Naive thymus-derived CD4-positive, alpha-beta T cell (primary cell): Measurements from ENCODE around the gene HSPB6. TPM values are rescaled to one million over a fixed set of nuclear protein-coding genes. Genes with fewer than 3 reads are reported as not detected.

ENCODE experiments used
- ATAC-seq: fragments of 150-1000 bp; cut with Tn5 transposase; 2 replicates; pipeline ENCODE4 v1.10.0; 2021; ENCODE audit warnings: mild to moderate bottlenecking, moderate library complexity
- CTCF ChIA-PET: fragments of 350-600 bp; sonication (Branson Sonifier 250); formaldehyde crosslinking; loops from one replicate; lab custom pipeline; 2021; ENCODE audit warnings: antibody characterized with exemption; lab: Charles Lee
- POLR2A ChIA-PET: fragments of 350-600 bp; sonication (Branson Sonifier 250); formaldehyde crosslinking; loops from one replicate; lab custom pipeline; 2021; ENCODE audit warnings: antibody characterized with exemption, inconsistent platforms; lab: Charles Lee
- DNase-seq, 9 donors: peaks; one replicate each; pipeline versions ENCODE4 v3.0.0 to v3.0.0-alpha.2; 2020 to 2022; ENCODE audit warnings: mixed read lengths in 1 of 9
- H3K27ac ChIP-seq: one replicate; pipeline ENCODE4 v1.7.0; 2013; ENCODE audit warnings: mild to moderate bottlenecking, low read depth, low read length, moderate library complexity
- H3K27me3 ChIP-seq, 2 donors: one replicate each; pipeline ENCODE4 v1.7.0; 2013; ENCODE audit warnings: low read length in 2 of 2, mild to moderate bottlenecking in 2 of 2, moderate library complexity in 2 of 2; ENCODE audit not compliant: control insufficient read depth in 2 of 2, insufficient read depth in 2 of 2
- H3K36me3 ChIP-seq, 3 experiments: 1 replicate in 2 of 3; 2 replicates in 1 of 3; pipeline ENCODE4 v1.7.0; 2013; ENCODE audit warnings: low read length in 3 of 3, mild to moderate bottlenecking in 3 of 3, moderate library complexity in 1 of 3; ENCODE audit not compliant: insufficient read depth in 3 of 3, control insufficient read depth in 2 of 3
- H3K4me1 ChIP-seq, 2 donors: one replicate each; pipeline ENCODE4 v1.7.0; 2013; ENCODE audit warnings: low read length in 2 of 2, mild to moderate bottlenecking in 2 of 2, moderate library complexity in 1 of 2; ENCODE audit not compliant: control insufficient read depth in 2 of 2, insufficient read depth in 2 of 2
- H3K4me3 ChIP-seq: 2 replicates; pipeline ENCODE4 v1.7.0; 2013; ENCODE audit warnings: mild to moderate bottlenecking, low read length
- H3K9me3 ChIP-seq, 3 experiments: 1 replicate in 2 of 3; 2 replicates in 1 of 3; pipeline ENCODE4 v1.7.0; 2013; ENCODE audit warnings: low read length in 3 of 3; ENCODE audit not compliant: control insufficient read depth in 2 of 3
- H3K27ac Mint-ChIP-seq, 9 donors: one replicate each; pipeline ENCODE4 v1.8.0; 2020 to 2022; ENCODE audit warnings: mixed read lengths in 9 of 9, mild to moderate bottlenecking in 8 of 9, moderate library complexity in 5 of 9, inconsistent platforms in 2 of 9
- H3K27me3 Mint-ChIP-seq, 5 donors: one replicate each; pipeline ENCODE4 v1.8.0; 2021 to 2022; ENCODE audit warnings: mixed read lengths in 5 of 5, mild to moderate bottlenecking in 1 of 5
- H3K36me3 Mint-ChIP-seq, 5 donors: one replicate each; pipeline ENCODE4 v1.8.0; 2020 to 2022; ENCODE audit warnings: mixed read lengths in 5 of 5, mild to moderate bottlenecking in 3 of 5, inconsistent platforms in 1 of 5
- H3K4me1 Mint-ChIP-seq, 7 donors: one replicate each; pipeline ENCODE4 v1.8.0; 2020 to 2022; ENCODE audit warnings: mixed read lengths in 7 of 7, mild to moderate bottlenecking in 3 of 7, inconsistent platforms in 1 of 7
- H3K4me3 Mint-ChIP-seq, 10 donors: one replicate each; pipeline ENCODE4 v1.8.0; 2020 to 2022; ENCODE audit warnings: mild to moderate bottlenecking in 10 of 10, mixed read lengths in 10 of 10, moderate library complexity in 6 of 10, inconsistent platforms in 2 of 10
- H3K9me3 Mint-ChIP-seq, 11 donors: one replicate each; pipeline ENCODE4 v1.8.0; 2020 to 2022; ENCODE audit warnings: mixed read lengths in 11 of 11, mild to moderate bottlenecking in 4 of 11, inconsistent platforms in 1 of 11, moderate library complexity in 1 of 11
- intact Hi-C, 2 donors: fragments of 100-400 bp; cut with micrococcal nuclease; formaldehyde crosslinking; loops; one replicate each; pipeline ENCODE4 v1.15.1; 2023
- polyA plus RNA-seq, 2 donors: library from polyadenylated mRNA; unstranded; fragments of 300-500 nt; fragmentation: Illumina TruSeq; gene quantifications; one replicate each; pipeline ENCODE4 v1.2.3, GENCODE V29; 2021
- total RNA-seq, 6 experiments: library from RNA in 5 of 6; stranded (reverse) in 5 of 6; gene quantifications; 1 replicate in 5 of 6; 2 replicates in 1 of 6; pipeline ENCODE4 v1.2.3 and lab custom pipeline; 2021 to 2026

The HSPB6 gene
- total and polyA plus RNA-seq, 7 experiments from 2014 or later = 0.22 TPM; not detected in 6

DNA sequence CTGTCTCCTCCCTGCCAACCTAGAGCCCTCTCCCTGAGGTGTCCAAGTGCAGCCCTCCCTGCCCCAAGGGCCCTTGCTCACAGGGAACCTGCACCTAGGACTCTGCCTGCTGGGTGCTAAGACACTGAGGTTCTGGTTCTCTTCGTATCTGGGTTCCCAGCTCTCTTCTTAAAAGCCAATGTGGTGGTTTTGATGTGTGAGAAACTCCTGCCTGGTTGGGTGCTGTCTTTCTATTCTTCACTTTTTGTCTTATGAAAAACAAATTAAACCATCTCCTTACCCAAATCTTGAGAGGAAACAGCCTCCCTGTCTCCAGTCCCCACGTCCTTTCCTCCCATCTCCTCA lies 43.4 kb downstream of the HSPB6 start:
- peak in 4 of 9 donors; percentile 14 to 59 (median 24) for DNase-seq
- H3K27ac ChIP-seq = peak overlapping the region; percentile 56
- CTCF ChIA-PET = interaction anchor here (0.6 to 3.2 kb wide), 3 partner anchors 11 to 19 kb away, joined by 4 to 11 read pairs (median 4); no protein-coding TSS in a partner anchor

DNA sequence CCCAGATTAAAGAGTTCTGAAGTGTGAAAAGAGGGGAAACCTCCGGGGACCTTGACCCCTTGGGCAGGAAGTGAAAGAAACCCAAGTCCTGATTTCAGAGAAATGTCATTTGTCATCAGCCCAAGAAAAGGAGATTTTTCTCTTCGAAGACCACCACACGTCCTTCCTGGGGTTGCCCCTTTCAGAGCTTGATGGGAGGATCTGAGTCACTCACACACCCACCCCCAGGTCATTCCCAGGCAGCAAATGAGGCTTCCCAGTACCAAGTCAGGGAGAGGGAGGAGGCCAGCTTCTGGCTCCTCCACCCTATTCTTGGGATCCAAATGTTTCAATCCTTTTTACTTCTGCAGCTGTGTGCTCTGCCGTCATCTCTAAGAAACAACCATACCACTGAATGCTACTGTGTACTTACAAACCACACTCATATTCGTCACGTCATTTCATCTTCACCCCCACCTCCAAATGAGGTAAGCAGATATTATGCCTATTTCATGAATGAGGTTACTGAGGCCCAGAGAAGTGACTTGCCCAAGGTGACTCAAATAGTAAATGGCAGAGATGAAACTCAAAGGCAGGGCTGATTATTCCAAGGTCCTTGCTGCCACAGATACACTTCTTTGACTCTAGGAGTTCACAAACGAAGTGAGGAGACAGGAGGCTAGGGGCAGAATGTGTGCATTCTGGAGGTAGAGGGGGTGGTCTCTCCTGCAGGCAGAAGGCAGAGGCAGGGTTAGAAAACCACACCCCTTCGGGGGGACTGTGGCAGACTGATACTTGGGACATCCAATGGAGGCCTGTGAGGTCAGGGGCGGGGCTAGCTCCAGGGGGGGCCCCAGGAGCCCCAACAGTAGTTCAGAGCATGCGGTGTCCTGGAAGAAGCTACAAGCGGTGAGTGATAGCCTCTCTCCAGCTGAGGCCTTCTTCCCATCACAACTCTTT lies 44.0 kb downstream of the HSPB6 start:
- Histone ChIP-seq H3K4me3 (peak overlapping the region; percentile 23), H3K27me3 (no peaks in the 10 kb centered on the region), H3K9me3 (no peaks in the 10 kb centered on the region), H3K36me3 (no peaks in the 10 kb centered on the region), H3K4me1 (peaks cover 27 to 55% of the 10 kb centered on the region in 2 donors), H3K27ac (peak overlapping the region; percentile 56)
- H3K4me1 Mint-ChIP-seq = peaks cover 40 to 67% (median 50%) of the 10 kb centered on the region in 7 donors
- ATAC-seq (no peak), DNase-seq (peak in 2 of 9 donors; percentile 51 to 79)
- no peaks in the 10 kb centered on the region for H3K9me3 Mint-ChIP-seq
- no peaks in the 10 kb centered on the region for H3K27me3 Mint-ChIP-seq
- peak overlapping the region in 9 of 10 donors; percentile 23 to 97 (median 60) for H3K4me3 Mint-ChIP-seq
- peaks cover 0 to 10% (median 0%) of the 10 kb centered on the region in 5 donors for H3K36me3 Mint-ChIP-seq
- POLR2A ChIA-PET = interaction anchor here (0.7 to 3.9 kb wide), 5 partner anchors 11 to 30 kb away, joined by 3 to 20 read pairs (median 4); no protein-coding TSS in a partner anchor
- CTCF ChIA-PET = interaction anchor here (0.6 to 3.2 kb wide), 3 partner anchors 11 to 18 kb away, joined by 4 to 11 read pairs (median 4); no protein-coding TSS in a partner anchor
- intact Hi-C loops = no loop called here
- H3K27ac Mint-ChIP-seq = peak overlapping the region; percentile 4 to 97 (median 75)

More for the DNA sequence above, 43.4 kb downstream of the HSPB6 start:
- Mint-ChIP-seq H3K9me3 (no peaks in the 10 kb centered on the region), H3K27ac (peak overlapping the region in 8 of 9 donors; percentile 26 to 97 (median 74)), H3K36me3 (peaks cover 0 to 10% (median 0%) of the 10 kb centered on the region in 5 donors), H3K27me3 (no peaks in the 10 kb centered on the region), H3K4me3 (peak overlapping the region in 9 of 10 donors; percentile 9 to 97 (median 60)), H3K4me1 (peaks cover 40 to 67% (median 51%) of the 10 kb centered on the region in 7 donors)
- Histone ChIP-seq H3K4me3 (peak overlapping the region; percentile 23), H3K9me3 (no peaks in the 10 kb centered on the region), H3K27me3 (no peaks in the 10 kb centered on the region), H3K4me1 (peaks cover 27 to 55% of the 10 kb centered on the region in 2 donors), H3K36me3 (no peaks in the 10 kb centered on the region)
- no peak for ATAC-seq
- intact Hi-C loops = no loop called here
- POLR2A ChIA-PET = interaction anchor here (0.7 to 3.9 kb wide), 4 partner anchors 11 to 27 kb away, joined by 3 to 20 read pairs (median 6); no protein-coding TSS in a partner anchor

DNA sequence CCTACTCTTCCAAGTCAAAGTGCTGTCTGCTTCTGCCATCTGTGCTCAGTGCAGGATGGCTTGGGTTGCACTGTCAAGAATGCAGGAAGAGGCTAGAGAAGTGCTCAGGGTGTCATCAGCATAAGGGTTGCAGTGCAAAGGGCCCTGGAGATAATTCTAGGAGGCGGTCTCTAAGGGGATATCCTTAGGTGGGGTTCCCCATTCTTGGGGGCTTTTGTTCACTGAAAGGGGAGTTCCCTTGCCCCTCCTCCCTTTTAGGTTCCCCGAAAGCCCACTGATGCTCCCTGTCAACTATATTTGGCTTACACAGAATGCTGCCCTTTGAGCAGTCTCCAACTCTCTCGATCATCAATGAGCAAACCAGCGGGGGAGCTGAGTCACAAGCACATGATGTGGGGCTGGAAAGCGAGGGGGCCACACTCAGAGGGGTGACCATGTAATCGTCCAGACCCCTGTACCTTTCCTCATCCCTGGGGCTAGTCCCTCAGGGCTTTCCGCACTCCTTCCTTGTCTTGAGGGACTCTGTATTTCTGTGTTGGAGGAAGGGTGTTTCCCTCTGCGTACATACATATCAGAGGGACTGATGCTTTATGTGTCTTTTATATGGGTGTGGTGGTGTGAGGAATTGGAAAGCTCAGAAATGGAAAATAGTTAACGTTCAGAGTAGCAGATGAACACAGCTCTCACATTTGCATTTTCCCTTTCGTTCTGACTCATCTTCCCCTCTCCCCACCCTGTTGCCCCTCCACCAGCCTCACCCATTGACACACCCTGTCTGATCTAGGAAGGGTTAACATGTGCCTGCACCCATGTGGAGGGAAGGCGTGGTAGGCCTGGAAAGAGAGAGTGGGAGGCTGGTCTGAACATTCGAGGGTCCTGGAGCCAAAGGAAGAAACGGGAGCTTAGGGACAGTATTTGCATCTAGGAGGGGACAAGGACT lies 45.8 kb downstream of the HSPB6 start:
- no peaks in the 10 kb centered on the region for H3K9me3 Mint-ChIP-seq
- Histone ChIP-seq H3K27me3 (no peaks in the 10 kb centered on the region), H3K27ac (no peak overlapping the region), H3K9me3 (no peaks in the 10 kb centered on the region), H3K36me3 (no peaks in the 10 kb centered on the region), H3K4me3 (no peak overlapping the region), H3K4me1 (peaks cover 24 to 50% of the 10 kb centered on the region in 2 donors)
- peak overlapping the region in 3 of 9 donors; percentile 39 to 97 (median 66) for H3K27ac Mint-ChIP-seq
- DNase-seq (peak in 1 of 9 donors; percentile 70), ATAC-seq (no peak)
- peak overlapping the region in 3 of 10 donors; percentile 13 to 79 (median 51) for H3K4me3 Mint-ChIP-seq
- POLR2A ChIA-PET = interaction anchor here (0.5 to 3.9 kb wide), 4 partner anchors 9 to 45 kb away, joined by 3 to 20 read pairs (median 4); partner anchors contain the start of gene HSPB6
- CTCF ChIA-PET = interaction anchor here (0.7 to 1.7 kb wide), 2 partner anchors 11 to 367 kb away, joined by 3 to 4 read pairs; no protein-coding TSS in a partner anchor
- H3K27me3 Mint-ChIP-seq = no peaks in the 10 kb centered on the region
- intact Hi-C loops = loop anchor here in 1 of 2 donors (1.0 kb wide), 1 partner anchor 9 kb away; no protein-coding TSS in a partner anchor
- H3K36me3 Mint-ChIP-seq = peaks cover 0 to 5% (median 0%) of the 10 kb centered on the region in 5 donors
- peaks cover 31 to 61% (median 42%) of the 10 kb centered on the region in 7 donors for H3K4me1 Mint-ChIP-seq

DNA sequence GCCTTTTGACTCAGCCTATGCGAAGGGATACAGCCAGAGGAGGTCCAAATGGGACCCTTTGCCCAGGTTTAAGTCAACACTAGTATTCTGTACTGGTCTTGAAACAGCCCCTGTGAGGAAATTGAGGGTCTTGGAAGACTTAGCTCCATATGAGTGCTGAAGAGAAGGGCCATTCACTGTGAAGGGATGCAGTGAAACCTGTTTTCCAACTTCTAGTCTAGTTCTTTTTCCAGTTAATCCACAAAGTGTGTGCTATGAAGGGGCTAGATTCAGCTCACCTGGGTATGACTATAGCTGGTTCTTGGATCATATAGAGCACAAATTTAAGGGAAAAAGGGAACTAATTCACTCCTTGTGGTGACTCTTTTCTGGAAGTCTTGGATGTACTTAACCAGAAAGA lies 48.4 kb downstream of the HSPB6 start:
- Mint-ChIP-seq H3K27ac (peak overlapping the region in 1 of 9 donors; percentile 9), H3K4me3 (no peak overlapping the region), H3K4me1 (peaks cover 13 to 35% (median 19%) of the 10 kb centered on the region in 7 donors), H3K36me3 (peaks cover 0 to 1% (median 0%) of the 10 kb centered on the region in 5 donors), H3K9me3 (no peaks in the 10 kb centered on the region), H3K27me3 (no peaks in the 10 kb centered on the region)
- ChIA-PET CTCF (interaction anchor here (0.6 to 1.3 kb wide), 2 partner anchors 14 to 204 kb away, joined by 3 to 4 read pairs; no protein-coding TSS in a partner anchor), POLR2A (interaction anchor here (1.1 kb wide), 2 partner anchors 13 to 36 kb away, joined by 3 read pairs; no protein-coding TSS in a partner anchor)
- ATAC-seq = no peak
- Histone ChIP-seq H3K4me3 (no peak overlapping the region), H3K4me1 (peaks cover 10 to 28% of the 10 kb centered on the region in 2 donors), H3K9me3 (no peaks in the 10 kb centered on the region), H3K27me3 (no peaks in the 10 kb centered on the region), H3K36me3 (no peaks in the 10 kb centered on the region), H3K27ac (no peak overlapping the region)
- intact Hi-C loops = no loop called here
- DNase-seq = no peak

Other genes starting within 250 kb of the HSPB6 start
- under 1 TPM in 2 of 5 experiments, not detected in 3; 0.54 to 0.76 TPM for gene DMKN, start 243.4 kb downstream of the HSPB6 start, total RNA-seq
- not detected for gene DMKN, start 243.4 kb downstream of the HSPB6 start, polyA plus RNA-seq
- gene SBSN, start 228.7 kb downstream of the HSPB6 start, total RNA-seq = not detected
- gene SBSN, start 228.7 kb downstream of the HSPB6 start, polyA plus RNA-seq = not detected
- gene GAPDHS, start 223.6 kb downstream of the HSPB6 start, total RNA-seq = not detected
- not detected for gene GAPDHS, start 223.6 kb downstream of the HSPB6 start, polyA plus RNA-seq
- 10 to 100 TPM; 24.7 to 54.0 (median 34.6) TPM for gene TMEM147, start 211.4 kb downstream of the HSPB6 start, total RNA-seq
- gene TMEM147, start 211.4 kb downstream of the HSPB6 start, polyA plus RNA-seq = 100 to 1,000 TPM; 143 to 154 TPM
- gene ATP4A, start 193.4 kb downstream of the HSPB6 start, total RNA-seq = not detected
- gene ATP4A, start 193.4 kb downstream of the HSPB6 start, polyA plus RNA-seq = not detected
- gene PMIS2, start 170.9 kb downstream of the HSPB6 start, total RNA-seq = not detected
- gene PMIS2, start 170.9 kb downstream of the HSPB6 start, polyA plus RNA-seq = not detected
- 10 to 100 TPM; 23.6 to 40.0 (median 28.4) TPM for gene HAUS5, start 144.3 kb downstream of the HSPB6 start, total RNA-seq
- 1 to 10 TPM; 7.6 TPM for gene HAUS5, start 144.3 kb downstream of the HSPB6 start, polyA plus RNA-seq
- 10 to 100 TPM; 39.0 to 98.2 (median 51.3) TPM for gene RBM42, start 128.0 kb downstream of the HSPB6 start, total RNA-seq
- 10 to 100 TPM; 48.7 to 49.8 TPM for gene RBM42, start 128.0 kb downstream of the HSPB6 start, polyA plus RNA-seq
- gene ETV2, start 115.3 kb downstream of the HSPB6 start, total RNA-seq = under 1 TPM in 3 of 5 experiments, not detected in 2; 0.56 to 0.71 (median 0.70) TPM
- gene ETV2, start 115.3 kb downstream of the HSPB6 start, polyA plus RNA-seq = under 1 TPM; 0.61 to 0.89 TPM
- gene COX6B1, start 108.7 kb downstream of the HSPB6 start, total RNA-seq = 100 to 1,000 TPM; 172 to 464 (median 232) TPM
- 100 to 1,000 TPM; 819 to 873 TPM for gene COX6B1, start 108.7 kb downstream of the HSPB6 start, polyA plus RNA-seq
- 1 to 10 TPM in 1 of 5 experiments, under 1 TPM in 1, not detected in 3; 0.41 to 1.3 TPM for gene UPK1A, start 90.5 kb downstream of the HSPB6 start, total RNA-seq
- gene UPK1A, start 90.5 kb downstream of the HSPB6 start, polyA plus RNA-seq = not detected
- 10 to 100 TPM in 1 of 5 experiments, 1 to 10 TPM in 1, under 1 TPM in 2, not detected in 1; 0.35 to 41.6 (median 1.0) TPM for gene ZBTB32, start 52.5 kb downstream of the HSPB6 start, total RNA-seq
- not detected for gene ZBTB32, start 52.5 kb downstream of the HSPB6 start, polyA plus RNA-seq
- gene KMT2B, start 39.0 kb downstream of the HSPB6 start, total RNA-seq = 10 to 100 TPM; 64.2 to 79.8 (median 77.3) TPM
- 1 to 10 TPM in 1 of 2 donors, under 1 TPM in 1; 0.60 to 3.2 TPM for gene KMT2B, start 39.0 kb downstream of the HSPB6 start, polyA plus RNA-seq
- gene IGFLR1, start 14.6 kb downstream of the HSPB6 start, total RNA-seq = 100 to 1,000 TPM in 2 of 5 experiments, 10 to 100 TPM in 3; 61.4 to 113 (median 62.8) TPM
- 100 to 1,000 TPM in 1 of 2 donors, 10 to 100 TPM in 1; 99.5 to 107 TPM for gene IGFLR1, start 14.6 kb downstream of the HSPB6 start, polyA plus RNA-seq
- gene U2AF1L4, start 11.6 kb downstream of the HSPB6 start, total RNA-seq = 10 to 100 TPM; 33.7 to 86.8 (median 68.6) TPM
- gene U2AF1L4, start 11.6 kb downstream of the HSPB6 start, polyA plus RNA-seq = 10 to 100 TPM; 75.7 to 89.7 TPM
- gene PSENEN, start 11.4 kb downstream of the HSPB6 start, total RNA-seq = 10 to 100 TPM; 20.4 to 50.9 (median 26.3) TPM
- 10 to 100 TPM; 49.0 to 79.1 TPM for gene PSENEN, start 11.4 kb downstream of the HSPB6 start, polyA plus RNA-seq
- gene LIN37, start 8.5 kb downstream of the HSPB6 start, total RNA-seq = 10 to 100 TPM in 4 of 5 experiments, 1 to 10 TPM in 1; 7.9 to 33.1 (median 18.9) TPM
- gene LIN37, start 8.5 kb downstream of the HSPB6 start, polyA plus RNA-seq = 10 to 100 TPM in 1 of 2 donors, 1 to 10 TPM in 1; 6.7 to 20.6 TPM
- gene PROSER3, start 1.1 kb upstream of the HSPB6 start, total RNA-seq = 10 to 100 TPM; 34.0 to 47.3 (median 39.7) TPM
- 1 to 10 TPM; 5.4 to 6.8 TPM for gene PROSER3, start 1.1 kb upstream of the HSPB6 start, polyA plus RNA-seq
- 10 to 100 TPM; 15.3 to 55.5 (median 23.4) TPM for gene ARHGAP33, start 18.5 kb upstream of the HSPB6 start, total RNA-seq
- gene ARHGAP33, start 18.5 kb upstream of the HSPB6 start, polyA plus RNA-seq = 1 to 10 TPM in 1 of 2 donors, under 1 TPM in 1; 0.09 to 1.0 TPM
- gene PRODH2, start 55.8 kb upstream of the HSPB6 start, total RNA-seq = not detected
- gene PRODH2, start 55.8 kb upstream of the HSPB6 start, polyA plus RNA-seq = not detected
- under 1 TPM in 2 of 5 experiments, not detected in 3; 0.30 to 0.51 TPM for gene NPHS1, start 95.5 kb upstream of the HSPB6 start, total RNA-seq
- gene NPHS1, start 95.5 kb upstream of the HSPB6 start, polyA plus RNA-seq = not detected
- 1 to 10 TPM in 1 of 5 experiments, under 1 TPM in 2, not detected in 2; 0.16 to 1.3 (median 0.29) TPM for gene KIRREL2, start 99.9 kb upstream of the HSPB6 start, total RNA-seq
- gene KIRREL2, start 99.9 kb upstream of the HSPB6 start, polyA plus RNA-seq = not detected
- 1 to 10 TPM in 1 of 5 experiments, not detected in 4; 2.4 TPM for gene APLP1, start 111.5 kb upstream of the HSPB6 start, total RNA-seq
- not detected for gene APLP1, start 111.5 kb upstream of the HSPB6 start, polyA plus RNA-seq
- 100 to 1,000 TPM in 1 of 5 experiments, 10 to 100 TPM in 4; 47.8 to 116 (median 57.0) TPM for gene NFKBID, start 143.5 kb upstream of the HSPB6 start, total RNA-seq
- 1 to 10 TPM; 2.4 to 6.5 TPM for gene NFKBID, start 143.5 kb upstream of the HSPB6 start, polyA plus RNA-seq
- gene HCST, start 145.5 kb upstream of the HSPB6 start, total RNA-seq = 100 to 1,000 TPM in 3 of 5 experiments, 10 to 100 TPM in 2; 57.4 to 117 (median 113) TPM
- 100 to 1,000 TPM; 879 to 895 TPM for gene HCST, start 145.5 kb upstream of the HSPB6 start, polyA plus RNA-seq
- 100 to 1,000 TPM in 1 of 5 experiments, 10 to 100 TPM in 3, not detected in 1; 15.1 to 428 (median 35.6) TPM for gene TYROBP, start 151.3 kb upstream of the HSPB6 start, total RNA-seq
- gene TYROBP, start 151.3 kb upstream of the HSPB6 start, polyA plus RNA-seq = 1 to 10 TPM; 2.3 to 3.7 TPM
- gene LRFN3, start 179.3 kb upstream of the HSPB6 start, total RNA-seq = 10 to 100 TPM in 3 of 5 experiments, 1 to 10 TPM in 2; 5.7 to 14.9 (median 11.6) TPM
- gene LRFN3, start 179.3 kb upstream of the HSPB6 start, polyA plus RNA-seq = 1 to 10 TPM; 1.2 to 2.4 TPM
- 10 to 100 TPM in 3 of 5 experiments, 1 to 10 TPM in 2; 7.8 to 26.1 (median 17.8) TPM for gene SDHAF1, start 238.2 kb upstream of the HSPB6 start, total RNA-seq
- 10 to 100 TPM; 29.9 to 58.1 TPM for gene SDHAF1, start 238.2 kb upstream of the HSPB6 start, polyA plus RNA-seq